AG20443 (cell line): ENCODE data around the gene S100A11.
"Not testable (repeated sequence)": the region's sequence is repeated elsewhere in the genome, so short reads cannot be mapped to it uniquely, and the experiment has no call there.

Experiments used
- DNase-seq: peaks from one replicate; pipeline ENCODE4 v3.0.0; 2012; ENCODE audit warnings: low spot score, mixed read lengths

Gene S100A11

DNA sequence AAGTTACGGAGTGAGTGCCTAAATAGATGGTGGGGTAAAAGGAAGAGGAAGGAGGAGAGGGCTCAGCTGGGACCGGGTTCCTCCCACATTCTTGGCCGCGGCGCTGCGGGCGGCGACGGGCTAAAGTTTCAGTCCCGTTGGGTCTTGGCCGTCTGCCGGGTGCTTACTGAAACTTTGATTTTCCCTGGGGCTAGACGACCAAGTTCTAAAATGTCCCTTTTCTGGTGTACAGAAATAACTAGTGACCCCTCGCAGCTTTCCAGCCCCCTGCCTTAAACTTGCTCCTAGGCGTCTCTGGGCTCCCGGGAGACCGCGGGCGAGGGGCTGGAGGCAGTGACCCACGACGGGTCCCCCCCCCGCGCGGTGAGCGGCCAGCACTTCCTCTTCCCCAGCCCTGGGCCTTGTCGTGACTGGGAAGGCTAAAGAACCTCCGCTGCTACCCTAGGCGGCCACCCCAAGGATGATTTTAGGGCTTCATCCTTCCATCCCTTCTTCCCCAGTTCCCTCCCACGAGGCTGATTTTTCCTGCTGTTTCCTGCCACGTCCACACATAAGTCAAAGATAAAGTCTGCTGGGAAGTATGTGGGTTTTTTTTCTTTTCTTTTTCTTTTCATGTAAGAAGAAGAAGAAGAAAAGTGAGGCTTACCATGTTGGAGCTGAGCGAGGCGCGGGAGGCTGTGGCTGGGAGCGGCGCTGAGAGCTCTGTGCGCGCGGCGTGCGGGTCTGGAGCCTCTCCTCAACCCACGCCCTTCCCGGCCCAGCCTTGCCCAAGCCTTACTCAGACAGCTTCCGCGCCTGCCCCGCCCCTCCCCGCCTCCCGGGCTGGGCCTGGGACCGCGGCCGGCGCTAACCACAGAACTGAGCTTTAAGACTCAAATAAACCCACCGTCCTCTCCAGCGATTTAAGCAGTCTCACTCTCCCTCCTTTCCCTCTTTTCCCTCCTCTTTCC lies at the start of gene S100A11:
S100A11 (minus strand) TSS at position 738 of the 950 bp plus-strand sequence; CDS start at position 649, 89 bp downstream.
- peak; percentile 96 for DNase-seq

DNA sequence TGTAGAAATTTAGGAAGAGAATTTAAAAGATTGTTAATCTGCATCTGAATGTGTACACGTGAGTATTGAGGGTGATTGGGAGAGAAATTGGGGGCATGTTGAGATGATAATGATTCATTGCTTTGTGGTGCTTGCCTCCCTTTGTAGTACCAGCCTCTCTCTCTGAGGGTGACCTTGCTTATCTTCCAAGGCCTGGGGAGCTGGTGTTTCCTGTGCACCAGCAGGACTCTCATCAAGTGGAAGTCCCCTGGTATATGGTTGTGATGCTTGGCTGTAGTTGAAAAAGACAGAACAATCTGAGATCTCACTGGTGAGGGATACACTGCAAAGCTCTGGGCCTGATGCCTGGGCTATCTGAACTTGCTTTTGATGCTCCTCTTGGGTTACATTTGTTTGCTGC lies 48.0 kb upstream of the S100A11 start:
- DNase-seq = no peak

DNA sequence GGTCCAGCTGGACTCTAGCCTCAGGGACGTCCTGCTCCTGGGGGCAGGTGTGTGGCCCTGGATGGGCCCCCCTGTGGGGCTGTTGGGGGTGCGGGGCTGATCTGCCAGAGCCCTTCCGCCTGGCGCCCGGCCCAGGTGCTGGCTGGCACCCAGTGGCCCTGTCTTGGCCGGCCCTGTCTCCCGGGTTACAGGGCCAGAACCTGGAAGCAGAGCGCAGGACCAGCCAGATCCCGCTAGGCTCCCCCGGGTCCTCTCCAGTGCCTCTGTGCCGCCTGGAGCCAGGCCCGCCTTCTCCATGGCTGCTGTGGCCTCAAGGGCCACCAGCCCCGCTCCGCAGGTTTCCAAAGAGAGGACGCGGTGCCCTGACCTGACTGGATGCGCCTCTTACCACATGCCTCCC lies 44.2 kb upstream of the S100A11 start:
- DNase-seq = not testable (repeated sequence)

DNA sequence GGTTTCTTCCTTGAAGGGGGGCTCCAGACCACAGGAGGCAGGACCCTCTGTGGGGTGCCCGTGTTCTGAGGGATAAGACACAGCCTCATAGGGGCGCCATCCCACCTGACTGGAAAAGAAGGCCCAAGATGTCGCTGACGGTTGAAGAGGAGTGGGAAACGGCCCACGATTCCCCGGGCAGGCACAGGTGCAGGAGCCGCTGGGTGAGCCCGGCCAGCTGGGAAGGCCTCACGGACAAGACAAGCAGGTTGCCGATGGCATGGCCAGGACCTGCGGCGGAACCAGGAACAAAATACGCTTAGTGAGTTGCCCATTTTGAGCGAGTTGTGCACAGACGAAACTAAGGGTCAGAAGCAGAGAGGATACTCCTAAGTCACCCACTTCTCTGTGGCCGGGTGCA lies 43.7 kb upstream of the S100A11 start:
- not testable (repeated sequence) for DNase-seq

DNA sequence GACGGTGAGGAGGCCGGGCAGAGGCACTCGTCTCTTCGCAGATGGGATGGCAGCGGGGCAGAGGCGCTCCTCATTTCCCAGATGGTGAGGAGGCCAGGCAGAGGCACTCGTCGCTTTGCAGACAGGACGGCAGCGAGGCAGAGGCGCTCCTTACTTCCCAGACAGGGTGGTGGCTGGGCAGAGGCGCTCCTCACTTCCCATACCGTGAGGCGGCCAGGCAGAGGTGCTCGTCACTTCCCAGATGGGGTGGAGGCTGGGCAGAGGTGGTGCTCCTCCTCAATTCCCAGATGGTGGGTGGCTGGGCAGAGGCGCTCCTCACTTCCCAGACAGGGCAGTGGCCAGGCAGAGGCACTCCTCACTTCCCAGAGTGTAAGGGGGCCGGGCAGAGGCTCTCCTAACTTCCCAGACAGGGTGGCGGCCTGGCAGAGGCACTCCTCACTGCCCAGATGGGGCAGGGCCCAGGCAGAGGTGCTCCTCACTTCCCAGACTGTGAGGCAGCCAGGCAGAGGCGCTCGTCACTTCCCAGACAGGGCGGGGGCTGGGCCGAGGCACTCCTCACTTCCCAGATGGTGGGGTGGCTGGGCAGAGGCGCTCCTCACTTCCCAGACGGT lies 42.1 kb upstream of the S100A11 start:
- no peak for DNase-seq

DNA sequence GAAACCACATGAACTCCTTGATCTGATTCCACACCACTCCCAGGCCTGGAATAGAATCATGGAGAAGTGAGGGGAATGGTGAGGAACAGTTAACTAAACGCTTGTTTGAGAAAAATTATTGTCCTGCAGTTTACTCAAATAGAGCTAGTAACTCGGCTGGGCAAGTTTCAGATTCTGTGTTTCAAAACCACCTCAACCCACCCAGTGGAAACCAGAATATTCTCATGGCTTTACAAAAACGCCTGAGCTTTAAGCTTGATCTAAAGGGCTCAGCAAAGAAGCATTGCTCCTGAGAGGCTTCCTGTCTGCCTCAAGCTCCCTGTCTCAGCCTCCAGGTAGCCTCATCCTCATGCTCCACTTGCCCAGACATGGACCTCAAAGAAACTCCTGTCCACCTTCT lies 35.5 kb upstream of the S100A11 start:
- no peak for DNase-seq

DNA sequence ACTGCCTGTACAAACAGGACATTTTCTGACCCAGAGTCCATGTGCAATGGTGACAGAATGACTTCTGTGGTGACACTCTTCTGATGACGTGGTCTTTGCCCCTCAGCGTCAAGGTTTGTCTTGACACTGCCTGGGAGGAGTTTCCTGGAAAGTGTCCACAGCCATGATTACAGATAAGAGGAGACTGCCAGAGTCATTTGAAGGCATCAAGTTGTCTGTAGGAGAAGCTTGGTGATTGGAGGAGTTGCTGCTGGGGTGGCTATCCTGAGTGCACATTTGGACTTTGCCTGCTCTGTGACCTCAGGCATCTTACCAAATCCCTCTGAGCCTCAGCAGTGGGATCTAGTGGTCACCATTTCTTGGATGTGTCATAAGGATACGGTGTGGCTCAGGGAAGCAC lies 34.3 kb upstream of the S100A11 start:
- no peak for DNase-seq

DNA sequence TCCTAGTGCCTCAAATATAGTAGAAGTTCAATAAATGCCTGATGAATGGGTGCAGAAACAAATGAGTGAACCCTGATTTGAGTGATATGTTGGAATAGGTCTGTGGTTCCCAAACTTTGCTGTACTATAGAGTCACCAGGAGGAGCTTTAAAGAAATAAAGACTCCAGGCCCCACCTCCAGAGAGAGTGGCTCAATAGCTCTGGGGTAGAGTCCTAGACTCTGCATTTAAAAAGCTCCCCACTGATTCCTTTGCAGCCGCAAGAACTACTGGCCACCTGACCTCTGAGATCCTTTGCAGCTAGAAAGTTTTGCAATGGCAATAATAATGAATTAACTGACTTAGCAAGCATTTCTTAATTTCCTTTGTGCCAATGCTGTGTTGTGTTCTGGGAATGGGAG lies 31.1 kb upstream of the S100A11 start:
- no peak for DNase-seq

DNA sequence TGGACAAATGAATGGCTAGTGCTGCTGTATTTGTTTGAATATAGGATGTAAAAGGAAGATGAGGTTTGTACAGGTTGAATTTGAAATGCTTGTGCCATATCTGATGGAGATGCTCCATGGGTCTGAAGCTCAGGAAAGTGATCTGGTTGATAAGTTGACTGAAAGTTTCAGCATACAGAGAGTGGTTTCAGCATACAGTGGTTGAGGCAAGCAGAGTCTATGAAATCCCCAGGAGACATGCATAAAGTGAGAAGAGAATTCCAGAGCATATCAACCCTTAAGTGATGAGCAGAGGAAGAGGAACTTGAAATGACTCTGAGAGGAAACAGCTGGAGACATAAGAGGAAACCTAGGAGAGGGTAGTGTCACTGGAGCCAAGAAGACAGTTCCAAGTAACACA lies 30.3 kb upstream of the S100A11 start:
- no peak for DNase-seq

DNA sequence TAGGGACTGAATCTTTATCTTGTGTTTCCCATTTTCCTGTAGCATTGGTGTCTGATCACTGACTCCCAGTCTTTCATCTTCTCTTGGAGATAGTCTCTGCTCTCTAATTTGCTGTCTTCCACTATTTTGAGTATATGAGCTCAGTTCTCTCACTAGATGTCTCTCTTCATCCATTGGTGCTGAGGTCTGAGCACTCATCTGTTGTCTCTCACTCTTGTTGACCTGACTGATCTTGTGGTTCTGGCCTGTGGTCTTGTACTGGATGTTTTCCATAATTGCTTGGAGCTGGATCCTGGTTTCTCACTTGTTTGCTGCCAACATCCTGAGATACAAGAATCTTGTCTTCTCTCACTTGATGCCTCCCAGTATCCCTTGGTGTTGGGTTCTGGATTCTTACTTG lies 25.1 kb upstream of the S100A11 start:
- no peak for DNase-seq

DNA sequence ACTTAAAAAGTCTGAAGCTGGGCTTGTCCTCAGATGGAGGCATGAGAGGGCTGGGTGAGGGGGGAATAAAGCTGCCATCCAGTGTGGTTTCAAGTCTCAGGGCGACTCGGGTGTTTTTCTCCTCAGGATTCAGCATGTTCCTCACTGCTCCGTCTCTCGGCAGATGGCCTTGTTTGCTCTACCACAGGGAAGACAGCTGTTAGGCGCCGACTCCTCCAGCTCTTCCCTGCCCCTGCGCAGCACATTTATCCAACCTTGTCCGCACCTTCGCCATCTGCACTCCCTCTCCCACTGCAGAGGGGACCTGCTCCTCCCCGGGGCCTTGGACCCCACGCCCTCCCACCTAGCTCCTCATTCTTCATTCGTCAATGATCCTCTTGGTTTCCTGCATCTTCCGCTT lies 16.6 kb upstream of the S100A11 start:
- no peak for DNase-seq

DNA sequence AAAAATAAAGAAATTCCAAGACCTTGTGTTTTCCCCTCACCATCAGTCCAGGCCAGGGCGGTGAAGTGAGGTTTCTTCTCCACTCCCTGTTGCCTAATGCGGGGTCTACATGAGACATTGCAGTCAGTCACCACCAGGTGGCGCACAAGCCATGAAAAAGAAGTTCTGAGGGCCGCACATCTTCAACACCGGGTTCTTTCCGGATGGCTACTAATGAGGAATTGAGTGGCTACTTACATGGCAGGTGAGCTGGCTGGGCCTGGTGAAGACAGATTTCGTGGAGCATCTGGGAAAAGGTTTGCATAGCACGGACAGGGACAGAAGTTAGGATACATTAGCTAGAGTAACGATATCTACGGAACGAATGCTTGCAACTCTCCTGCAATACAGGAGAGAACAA lies 15.8 kb upstream of the S100A11 start:
- peak; percentile 85 for DNase-seq

DNA sequence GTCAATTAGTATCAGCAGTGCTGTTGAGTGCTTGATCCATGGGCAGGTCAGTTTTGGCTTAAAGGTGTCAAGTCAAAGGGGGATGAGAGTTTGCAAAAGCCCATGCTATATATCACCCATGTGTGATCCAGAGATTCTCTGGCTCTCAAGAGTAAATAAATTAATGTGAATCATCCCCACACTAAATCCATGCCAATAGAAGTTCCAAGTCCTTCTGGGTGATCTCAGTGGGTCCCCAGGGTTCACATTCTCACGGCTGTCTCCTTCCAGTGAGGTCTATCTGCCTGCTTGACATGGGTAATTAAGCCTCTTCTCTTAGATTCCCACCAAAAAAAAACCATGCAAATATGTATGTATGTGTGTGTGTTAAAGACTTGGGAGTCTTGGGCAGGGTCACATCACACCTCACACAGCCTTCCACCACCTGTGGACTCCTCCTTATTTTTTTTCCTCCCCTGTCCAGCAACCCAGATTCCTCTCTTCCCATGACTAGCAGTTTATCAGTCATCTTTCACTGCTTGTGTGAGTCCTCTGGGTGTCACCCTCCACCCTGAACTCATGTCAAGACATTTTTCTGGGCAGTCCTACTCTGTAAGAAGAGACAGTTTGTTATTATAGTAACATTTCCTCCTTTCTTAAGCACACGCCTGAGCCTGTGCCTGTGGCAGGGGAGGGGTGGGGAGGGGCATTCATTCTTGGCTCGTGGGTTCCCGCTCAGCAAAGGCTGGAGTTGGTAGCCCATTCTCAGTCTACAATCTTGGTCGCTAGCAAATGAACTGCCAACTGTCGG lies 14.3 kb upstream of the S100A11 start:
- DNase-seq = no peak

DNA sequence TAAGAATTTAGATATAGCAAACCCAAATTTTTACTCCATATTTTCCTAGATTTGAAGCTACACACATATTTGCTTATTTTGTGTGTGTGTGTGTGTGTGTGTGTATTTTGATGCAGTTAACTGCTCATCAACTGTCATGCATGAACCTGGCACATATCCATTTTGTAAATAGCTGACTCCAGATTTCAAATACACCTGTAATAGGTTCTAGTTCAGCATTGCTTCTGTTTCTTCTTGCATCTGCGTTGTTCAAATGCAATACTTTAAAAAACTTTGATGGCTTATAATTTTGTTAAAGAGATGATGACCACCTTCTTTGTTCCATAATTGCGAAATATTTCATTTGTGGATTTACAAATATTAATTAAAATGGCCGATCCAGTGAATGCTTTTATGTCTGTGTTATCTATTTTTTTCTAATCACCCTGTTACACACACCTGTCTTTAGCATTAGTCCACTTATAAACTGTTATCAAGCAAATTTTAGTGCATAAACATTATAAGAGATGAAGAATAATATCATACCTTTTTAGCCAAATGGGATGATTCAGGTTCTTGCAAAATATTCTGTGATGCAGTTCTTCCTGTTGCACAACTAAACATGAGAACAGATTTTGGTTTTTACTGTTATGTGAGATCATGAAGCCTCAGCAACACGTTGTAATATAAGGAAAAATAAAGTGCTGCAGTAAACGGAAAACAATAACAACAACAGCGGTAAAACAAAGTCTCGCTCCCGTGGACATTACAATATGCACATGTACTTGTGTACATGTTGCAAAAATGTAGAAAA lies 12.7 kb upstream of the S100A11 start:
- peak; percentile 30 for DNase-seq

DNA sequence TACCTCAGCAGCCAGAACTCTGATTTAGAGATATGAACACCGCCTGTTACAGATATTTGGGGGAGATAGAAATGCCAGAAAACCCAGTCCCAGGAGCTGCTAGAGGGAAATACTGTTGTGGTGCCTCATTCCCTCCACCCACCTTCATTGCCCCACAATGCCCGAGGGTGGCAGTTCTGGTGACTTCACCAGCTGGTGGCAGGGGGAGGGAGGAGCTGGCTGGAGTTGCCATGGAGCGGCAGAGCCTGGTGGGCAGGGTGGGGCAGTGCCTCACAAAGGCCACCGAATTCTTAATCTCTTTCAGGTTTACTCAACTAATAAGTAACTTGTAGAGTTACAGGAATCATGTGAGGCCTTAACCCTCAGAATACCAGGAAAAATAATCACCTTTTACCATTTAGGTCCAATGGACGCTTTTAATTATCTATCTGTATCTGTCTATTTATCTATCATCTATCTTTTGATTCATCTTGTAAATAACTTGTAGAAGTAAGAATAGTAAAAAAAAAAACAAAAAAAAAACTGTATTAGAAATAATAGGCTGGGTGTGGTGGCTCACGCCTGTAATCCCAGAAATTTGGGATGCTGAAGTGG lies 11.7 kb upstream of the S100A11 start:
- DNase-seq = peak; percentile 48

DNA sequence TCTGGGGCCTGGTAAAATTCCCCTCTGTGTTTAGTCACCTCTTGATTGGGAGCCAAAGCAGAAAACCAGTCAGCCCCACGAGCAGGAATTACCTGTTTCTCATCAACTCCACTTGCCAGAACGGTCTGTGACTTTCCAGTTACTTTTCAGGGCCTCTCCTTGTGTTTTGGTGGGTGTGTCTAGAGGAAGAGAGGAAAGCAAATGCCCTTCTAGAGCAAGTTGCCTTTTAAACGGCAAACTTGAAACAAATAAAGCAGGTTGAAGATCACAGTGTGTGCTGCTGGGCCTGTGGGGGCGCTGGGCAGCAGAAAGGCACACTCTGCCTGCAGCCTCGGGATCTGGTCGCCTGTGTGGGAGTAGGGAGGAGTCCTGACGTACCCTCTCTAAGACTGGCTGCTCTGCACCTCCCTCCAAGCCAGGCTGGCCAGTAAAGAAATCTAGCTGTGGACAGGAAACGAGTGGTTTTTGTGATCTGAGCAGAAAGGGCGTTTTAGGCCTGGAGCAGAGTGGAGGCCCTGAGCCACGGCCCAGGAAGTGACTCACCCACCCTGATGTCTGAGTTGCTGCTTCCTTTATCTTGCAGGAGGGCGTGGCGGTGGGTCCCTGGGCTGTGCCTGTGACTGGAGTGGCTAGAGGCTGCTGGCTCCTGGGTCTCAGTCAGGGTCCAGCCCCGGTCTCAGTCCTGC lies 11.1 kb upstream of the S100A11 start:
- DNase-seq = peak; percentile 93

DNA sequence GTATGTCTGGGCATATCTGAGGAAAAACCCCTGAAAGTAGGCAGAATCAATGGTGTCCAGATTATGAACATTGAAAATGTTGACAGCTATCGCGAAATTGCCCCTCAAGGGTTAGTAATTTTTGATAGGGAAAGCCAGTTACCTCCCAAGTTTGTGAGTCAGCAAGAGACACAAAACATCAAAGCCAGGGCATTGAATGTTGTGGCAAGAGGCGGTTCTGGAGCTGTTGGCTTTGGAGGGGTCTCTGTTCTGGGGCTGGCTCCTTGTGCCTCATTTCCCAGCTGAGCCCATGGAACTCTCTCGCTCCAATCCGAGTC lies 10.6 kb upstream of the S100A11 start:
- no peak for DNase-seq

DNA sequence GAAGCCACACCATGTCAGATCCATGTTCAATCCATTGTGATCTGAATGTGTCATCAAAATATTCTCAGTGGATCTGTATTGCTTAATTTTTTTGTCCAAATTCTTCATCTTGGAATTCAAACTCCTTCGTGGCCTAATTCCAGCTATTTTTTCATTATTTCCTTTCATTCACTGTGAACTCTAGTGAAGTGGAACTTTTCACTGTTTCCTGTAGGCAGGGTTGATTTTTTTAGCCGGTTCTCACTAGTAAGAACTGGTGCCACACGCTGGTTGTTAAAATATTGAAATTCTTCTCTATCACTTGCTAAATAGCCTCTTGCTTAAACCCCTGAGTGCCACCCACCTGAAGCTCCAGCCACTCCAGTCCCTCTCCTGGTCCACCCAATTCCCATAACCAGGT lies 7.6 kb upstream of the S100A11 start:
- peak; percentile 16 for DNase-seq

DNA sequence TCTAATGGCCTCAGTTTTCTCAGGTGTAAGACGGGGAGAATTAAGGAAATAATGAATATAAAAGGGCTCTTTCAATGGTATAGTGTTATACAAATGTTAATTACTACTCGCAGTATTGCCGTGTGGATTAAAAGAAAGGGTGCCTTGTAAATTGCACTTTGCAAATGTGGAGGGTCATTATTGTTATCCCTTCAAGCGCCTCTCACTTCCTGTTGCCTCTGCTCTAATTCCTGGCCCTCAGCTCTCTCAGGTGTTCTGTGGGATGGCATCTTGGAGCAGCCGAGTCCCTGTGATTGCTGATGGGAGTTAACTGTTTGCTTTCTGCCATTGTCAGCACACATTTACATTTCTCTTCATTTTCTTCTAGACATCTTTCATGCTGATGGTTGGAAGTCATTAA lies 7.1 kb upstream of the S100A11 start:
- DNase-seq = no peak

DNA sequence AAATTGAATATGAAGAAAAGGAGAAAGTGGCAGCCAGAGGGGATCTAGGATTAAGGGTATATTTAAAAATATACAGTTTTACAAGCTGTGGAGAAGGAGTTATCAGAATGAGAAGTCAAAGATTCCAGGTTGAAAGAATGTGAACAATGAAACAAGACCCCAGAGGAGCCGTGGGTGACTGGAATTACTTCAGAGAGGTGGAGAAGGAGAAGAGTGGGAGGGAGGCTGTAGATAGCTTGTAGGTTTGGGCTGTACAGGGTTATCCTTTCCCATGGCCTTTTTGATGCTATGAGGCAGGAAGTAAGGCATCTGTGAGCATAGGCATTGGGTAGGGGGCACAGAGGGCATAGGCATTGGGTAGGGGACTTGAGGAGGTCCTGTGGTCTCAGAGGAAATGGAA lies 5.2 kb upstream of the S100A11 start:
- DNase-seq = no peak

DNA sequence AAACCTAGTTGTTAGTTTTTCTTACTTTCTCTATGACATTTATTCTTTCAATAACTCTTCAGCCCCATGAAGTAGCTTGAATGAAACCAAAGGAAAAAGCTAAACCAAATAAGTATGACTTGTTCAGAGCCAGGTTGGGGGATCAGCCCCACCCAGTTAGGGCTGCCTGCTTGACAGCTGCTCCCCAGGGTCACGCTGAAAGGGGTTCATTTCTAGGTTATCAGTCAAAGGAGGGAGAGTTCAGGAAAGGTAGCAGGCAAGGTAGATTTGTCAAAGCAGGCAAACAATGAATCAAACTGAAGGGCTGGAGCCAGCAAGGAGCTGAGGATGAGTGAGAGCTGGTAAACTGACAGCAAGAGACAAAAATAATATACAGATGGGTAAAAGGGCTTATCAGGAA lies 3.1 kb upstream of the S100A11 start:
- no peak for DNase-seq
